Naive thymus-derived CD4-positive, alpha-beta T cell (primary cell): ENCODE measurements around the gene PIGL. TPM values are rescaled to one million over a fixed set of nuclear protein-coding genes. Genes with fewer than 3 reads are reported as not detected.
A peak's percentile ranks its signal among the peaks of the same experiment; 100 is the strongest.
"Not testable (repeated sequence)": the region's sequence is repeated elsewhere in the genome, so short reads cannot be mapped to it uniquely, and the experiment has no call there.

Experiments used
- ATAC-seq: fragments of 150-1000 bp; cut with Tn5 transposase; 2 replicates; pipeline ENCODE4 v1.10.0; 2021; ENCODE audit warnings: mild to moderate bottlenecking, moderate library complexity
- CTCF ChIA-PET: fragments of 350-600 bp; sonication (Branson Sonifier 250); formaldehyde crosslinking; loops from one replicate; lab custom pipeline; 2021; ENCODE audit warnings: antibody characterized with exemption; lab: Charles Lee
- POLR2A ChIA-PET: fragments of 350-600 bp; sonication (Branson Sonifier 250); formaldehyde crosslinking; loops from one replicate; lab custom pipeline; 2021; ENCODE audit warnings: antibody characterized with exemption, inconsistent platforms; lab: Charles Lee
- DNase-seq, 9 donors: peaks; one replicate each; pipeline versions ENCODE4 v3.0.0 to v3.0.0-alpha.2; 2020 to 2022; ENCODE audit warnings: mixed read lengths in 1 of 9
- H3K27ac ChIP-seq: one replicate; pipeline ENCODE4 v1.7.0; 2013; ENCODE audit warnings: mild to moderate bottlenecking, low read depth, low read length, moderate library complexity
- H3K27me3 ChIP-seq, 2 donors: one replicate each; pipeline ENCODE4 v1.7.0; 2013; ENCODE audit warnings: low read length in 2 of 2, mild to moderate bottlenecking in 2 of 2, moderate library complexity in 2 of 2; ENCODE audit not compliant: control insufficient read depth in 2 of 2, insufficient read depth in 2 of 2
- H3K36me3 ChIP-seq, 3 experiments: 1 replicate in 2 of 3; 2 replicates in 1 of 3; pipeline ENCODE4 v1.7.0; 2013; ENCODE audit warnings: low read length in 3 of 3, mild to moderate bottlenecking in 3 of 3, moderate library complexity in 1 of 3; ENCODE audit not compliant: insufficient read depth in 3 of 3, control insufficient read depth in 2 of 3
- H3K4me1 ChIP-seq, 2 donors: one replicate each; pipeline ENCODE4 v1.7.0; 2013; ENCODE audit warnings: low read length in 2 of 2, mild to moderate bottlenecking in 2 of 2, moderate library complexity in 1 of 2; ENCODE audit not compliant: control insufficient read depth in 2 of 2, insufficient read depth in 2 of 2
- H3K4me3 ChIP-seq: 2 replicates; pipeline ENCODE4 v1.7.0; 2013; ENCODE audit warnings: mild to moderate bottlenecking, low read length
- H3K9me3 ChIP-seq, 3 experiments: 1 replicate in 2 of 3; 2 replicates in 1 of 3; pipeline ENCODE4 v1.7.0; 2013; ENCODE audit warnings: low read length in 3 of 3; ENCODE audit not compliant: control insufficient read depth in 2 of 3
- H3K27ac Mint-ChIP-seq, 9 donors: one replicate each; pipeline ENCODE4 v1.8.0; 2020 to 2022; ENCODE audit warnings: mixed read lengths in 9 of 9, mild to moderate bottlenecking in 8 of 9, moderate library complexity in 5 of 9, inconsistent platforms in 2 of 9
- H3K27me3 Mint-ChIP-seq, 5 donors: one replicate each; pipeline ENCODE4 v1.8.0; 2021 to 2022; ENCODE audit warnings: mixed read lengths in 5 of 5, mild to moderate bottlenecking in 1 of 5
- H3K36me3 Mint-ChIP-seq, 5 donors: one replicate each; pipeline ENCODE4 v1.8.0; 2020 to 2022; ENCODE audit warnings: mixed read lengths in 5 of 5, mild to moderate bottlenecking in 3 of 5, inconsistent platforms in 1 of 5
- H3K4me1 Mint-ChIP-seq, 7 donors: one replicate each; pipeline ENCODE4 v1.8.0; 2020 to 2022; ENCODE audit warnings: mixed read lengths in 7 of 7, mild to moderate bottlenecking in 3 of 7, inconsistent platforms in 1 of 7
- H3K4me3 Mint-ChIP-seq, 10 donors: one replicate each; pipeline ENCODE4 v1.8.0; 2020 to 2022; ENCODE audit warnings: mild to moderate bottlenecking in 10 of 10, mixed read lengths in 10 of 10, moderate library complexity in 6 of 10, inconsistent platforms in 2 of 10
- H3K9me3 Mint-ChIP-seq, 11 donors: one replicate each; pipeline ENCODE4 v1.8.0; 2020 to 2022; ENCODE audit warnings: mixed read lengths in 11 of 11, mild to moderate bottlenecking in 4 of 11, inconsistent platforms in 1 of 11, moderate library complexity in 1 of 11
- intact Hi-C, 2 donors: fragments of 100-400 bp; cut with micrococcal nuclease; formaldehyde crosslinking; loops; one replicate each; pipeline ENCODE4 v1.15.1; 2023
- polyA plus RNA-seq, 2 donors: library from polyadenylated mRNA; unstranded; fragments of 300-500 nt; fragmentation: Illumina TruSeq; gene quantifications; one replicate each; pipeline ENCODE4 v1.2.3, GENCODE V29; 2021
- total RNA-seq, 6 experiments: library from RNA in 5 of 6; stranded (reverse) in 5 of 6; gene quantifications; 1 replicate in 5 of 6; 2 replicates in 1 of 6; pipeline ENCODE4 v1.2.3 and lab custom pipeline; 2021 to 2026

Gene PIGL
- total and polyA plus RNA-seq, 7 experiments from 2014 or later, result 12.3 to 82.5 (median 73.2) TPM

DNA sequence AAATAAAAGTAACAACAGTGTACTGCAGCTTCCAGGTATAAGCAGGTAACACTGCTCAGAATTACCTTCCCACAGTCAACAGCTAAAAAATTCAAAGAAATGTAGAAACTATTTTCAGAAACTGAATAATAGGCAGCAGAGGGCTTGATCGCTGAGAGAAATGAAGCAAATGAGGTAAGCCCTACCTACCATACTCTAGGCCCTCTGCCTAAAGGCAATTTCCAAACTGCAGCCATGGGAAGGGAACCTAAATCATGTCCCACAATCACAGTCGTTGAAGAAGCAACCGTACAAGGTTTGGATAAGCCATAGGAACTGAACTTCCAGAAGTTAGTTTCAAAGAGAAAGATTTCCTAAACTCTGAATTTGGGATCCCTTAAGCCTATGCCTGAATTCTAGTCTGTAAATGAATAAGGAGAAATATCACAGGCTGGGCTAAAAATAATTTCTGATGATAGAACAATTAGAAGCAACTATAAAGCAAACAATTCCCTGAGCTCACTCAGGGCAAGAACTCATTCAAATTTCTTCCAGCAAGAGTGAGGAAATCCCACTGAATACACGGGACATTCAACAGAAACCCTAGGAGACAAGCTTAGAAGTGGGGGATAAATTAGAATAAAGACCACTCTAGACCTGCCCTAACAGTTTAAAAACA is 26.2 kb upstream of the PIGL start:
- H3K4me3 ChIP-seq, result no peak overlapping the region
- intact Hi-C loops, result no loop called here
- ATAC-seq (no peak), DNase-seq (no peak)
- H3K36me3 ChIP-seq, result peaks cover 0 to 26% (median 5%) of the 10 kb centered on the region in 3 experiments
- no peaks in the 10 kb centered on the region for H3K27me3 ChIP-seq
- peaks cover 20 to 55% (median 43%) of the 10 kb centered on the region in 7 donors for H3K4me1 Mint-ChIP-seq
- H3K27me3 Mint-ChIP-seq, result no peaks in the 10 kb centered on the region
- no peak overlapping the region for H3K27ac ChIP-seq
- no peaks in the 10 kb centered on the region for H3K9me3 Mint-ChIP-seq
- H3K4me3 Mint-ChIP-seq, result no peak overlapping the region
- ChIA-PET POLR2A (interaction anchor here (0.6 kb wide), 2 partner anchors 8 to 80 kb away, joined by 3 read pairs; no protein-coding TSS in a partner anchor), CTCF (interaction anchor here (0.6 kb wide), 1 partner anchor 60 kb away, joined by 3 read pairs; no protein-coding TSS in a partner anchor)
- no peaks in the 10 kb centered on the region for H3K9me3 ChIP-seq
- peaks cover 4 to 46% (median 27%) of the 10 kb centered on the region in 5 donors for H3K36me3 Mint-ChIP-seq
- H3K4me1 ChIP-seq, result no peaks in the 10 kb centered on the region
- peak overlapping the region in 4 of 9 donors; percentile 15 to 45 (median 38) for H3K27ac Mint-ChIP-seq

DNA sequence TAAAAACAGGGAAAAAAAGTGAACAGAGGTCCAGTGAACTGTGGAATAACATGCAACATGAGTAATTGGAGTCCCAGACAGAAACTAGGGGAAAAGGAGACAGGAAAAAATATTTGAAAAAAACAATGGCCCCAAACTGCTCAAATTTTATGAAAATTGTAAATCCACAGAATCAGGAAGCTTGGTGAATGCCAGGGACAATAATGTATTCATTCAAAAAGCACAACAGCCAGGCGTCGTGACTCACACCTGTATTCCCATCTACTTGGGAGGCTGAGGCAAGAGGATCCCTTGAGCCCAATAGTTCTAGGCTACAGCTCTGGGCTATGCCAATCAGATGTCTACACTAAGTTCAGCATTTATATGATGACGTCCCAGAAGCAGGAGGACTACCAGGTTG is 25.4 kb upstream of the PIGL start:
- intact Hi-C loops, result no loop called here
- ATAC-seq (no peak), DNase-seq (no peak)
- Mint-ChIP-seq H3K27me3 (no peaks in the 10 kb centered on the region), H3K36me3 (peaks cover 4 to 44% (median 25%) of the 10 kb centered on the region in 5 donors), H3K4me1 (peaks cover 20 to 52% (median 42%) of the 10 kb centered on the region in 7 donors), H3K4me3 (no peak overlapping the region), H3K27ac (peak overlapping the region in 3 of 9 donors; percentile 15 to 45 (median 36)), H3K9me3 (no peaks in the 10 kb centered on the region)
- ChIA-PET CTCF (no interaction called here), POLR2A (interaction anchor here (0.6 kb wide), 1 partner anchor 81 kb away, joined by 3 read pairs; no protein-coding TSS in a partner anchor)
- no peak overlapping the region for H3K4me3 ChIP-seq
- H3K27ac ChIP-seq, result no peak overlapping the region
- no peaks in the 10 kb centered on the region for H3K27me3 ChIP-seq
- no peaks in the 10 kb centered on the region for H3K9me3 ChIP-seq
- no peaks in the 10 kb centered on the region for H3K4me1 ChIP-seq
- H3K36me3 ChIP-seq, result peaks cover 0 to 21% (median 5%) of the 10 kb centered on the region in 3 experiments

DNA sequence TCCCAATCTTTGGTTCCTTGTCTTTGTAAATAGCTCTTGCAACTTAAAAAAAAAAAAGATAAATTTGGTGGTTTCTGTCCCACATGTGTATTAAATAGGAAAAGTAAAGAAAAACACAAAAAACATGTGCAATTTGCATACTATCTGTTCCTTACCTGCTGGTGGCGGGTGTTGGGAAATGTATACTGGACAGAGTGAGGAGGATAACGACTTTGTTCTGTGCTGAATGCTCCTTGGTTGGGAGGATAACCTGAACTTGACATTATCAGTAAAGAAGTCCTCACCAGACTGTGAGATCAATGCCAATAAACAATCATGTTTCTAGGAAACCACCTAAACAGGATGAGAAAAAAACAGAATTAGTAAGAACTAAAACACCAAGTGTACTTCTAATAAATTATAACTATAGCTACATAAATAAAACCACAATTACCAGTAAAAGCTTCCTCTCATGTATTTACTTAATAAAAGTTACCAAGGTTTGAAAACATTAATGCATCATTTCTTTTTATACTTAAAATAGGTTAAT is 22.6 kb upstream of the PIGL start:
- H3K4me1 ChIP-seq, H3K4me3 ChIP-seq, DNase-seq, POLR2A ChIA-PET, H3K27me3 ChIP-seq, CTCF ChIA-PET, H3K9me3 Mint-ChIP-seq, intact Hi-C loops, H3K27me3 Mint-ChIP-seq, ATAC-seq, H3K9me3 ChIP-seq, H3K27ac ChIP-seq: not testable (repeated sequence)
- H3K36me3 ChIP-seq, result peaks cover 0 to 25% (median 5%) of the 10 kb centered on the region in 3 experiments
- peak overlapping the region in 1 of 10 donors; percentile 4 for H3K4me3 Mint-ChIP-seq
- H3K27ac Mint-ChIP-seq, result peak overlapping the region in 6 of 9 donors; percentile 10 to 73 (median 47)
- peaks cover 27 to 56% (median 41%) of the 10 kb centered on the region in 7 donors for H3K4me1 Mint-ChIP-seq
- H3K36me3 Mint-ChIP-seq, result peaks cover 4 to 50% (median 23%) of the 10 kb centered on the region in 5 donors

DNA sequence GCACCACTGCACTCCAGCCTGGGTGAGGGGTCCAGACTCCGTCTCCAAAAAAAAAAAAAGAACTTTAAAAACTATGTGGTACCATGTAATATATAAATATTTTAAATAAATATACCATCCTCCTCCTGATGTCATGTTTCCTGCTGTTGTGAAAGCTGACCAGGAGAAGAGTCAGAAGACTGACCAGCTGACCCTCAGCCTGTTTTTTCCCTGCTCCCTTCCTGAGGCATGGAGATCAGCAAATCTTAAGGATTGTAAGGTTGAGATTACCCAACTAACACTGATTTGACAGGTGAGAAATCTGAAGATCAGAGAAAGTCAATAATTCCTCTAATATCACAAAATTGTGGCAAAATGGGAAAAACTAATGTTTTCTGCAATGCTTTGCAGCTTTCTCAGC is 19.7 kb upstream of the PIGL start:
- no peaks in the 10 kb centered on the region for H3K27me3 Mint-ChIP-seq
- intact Hi-C loops, result no loop called here

DNA sequence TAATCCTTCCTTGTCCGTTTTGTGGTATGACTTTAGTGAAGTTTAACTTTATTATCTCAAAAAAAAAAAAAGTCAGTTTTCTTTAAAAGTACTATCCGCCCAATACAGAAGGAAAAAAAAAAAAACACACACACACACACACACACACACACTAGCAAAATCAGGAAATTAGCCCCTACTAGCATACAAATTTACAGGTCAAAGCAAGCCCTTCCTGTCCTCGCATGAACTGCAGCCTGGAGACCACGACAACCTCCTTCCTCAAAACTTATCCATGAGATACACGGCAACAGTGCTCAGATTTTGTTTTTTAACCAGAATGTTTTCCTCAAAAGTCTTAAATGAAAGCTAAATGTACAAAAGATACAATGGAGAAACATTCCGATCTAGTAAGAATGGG is 17.9 kb upstream of the PIGL start:
- ChIA-PET POLR2A (interaction anchor here (0.6 to 0.8 kb wide), 2 partner anchors 9 to 17 kb away, joined by 3 read pairs; partner anchors contain the start of gene NCOR1), CTCF (interaction anchor here (0.6 kb wide), 1 partner anchor 258 kb away, joined by 3 read pairs; no protein-coding TSS in a partner anchor)
- Histone ChIP-seq H3K27me3 (no peaks in the 10 kb centered on the region), H3K27ac (no peak overlapping the region), H3K4me1 (peaks cover 0 to 4% of the 10 kb centered on the region in 2 donors), H3K36me3 (peaks cover 0 to 4% (median 0%) of the 10 kb centered on the region in 3 experiments), H3K4me3 (no peak overlapping the region), H3K9me3 (no peaks in the 10 kb centered on the region)
- peak overlapping the region in 9 of 10 donors; percentile 1 to 66 (median 40) for H3K4me3 Mint-ChIP-seq
- DNase-seq (no peak), ATAC-seq (no peak)
- peak overlapping the region in 8 of 9 donors; percentile 23 to 75 (median 66) for H3K27ac Mint-ChIP-seq
- no peaks in the 10 kb centered on the region for H3K27me3 Mint-ChIP-seq
- H3K4me1 Mint-ChIP-seq, result peaks cover 27 to 75% (median 57%) of the 10 kb centered on the region in 7 donors
- intact Hi-C loops, result loop anchor here in 1 of 2 donors (2.0 kb wide), 1 partner anchor 16 kb away; the partner anchor contains the start of gene NCOR1
- H3K9me3 Mint-ChIP-seq, result no peaks in the 10 kb centered on the region
- H3K36me3 Mint-ChIP-seq, result peaks cover 0 to 16% (median 11%) of the 10 kb centered on the region in 5 donors

More for the DNA sequence above, 19.7 kb upstream of the PIGL start:
- no peak overlapping the region for H3K27ac ChIP-seq
- POLR2A ChIA-PET, result no interaction called here
- H3K9me3 ChIP-seq, result no peaks in the 10 kb centered on the region
- CTCF ChIA-PET, result no interaction called here
- H3K4me3 Mint-ChIP-seq, result no peak overlapping the region
- no peak for DNase-seq
- H3K9me3 Mint-ChIP-seq, result no peaks in the 10 kb centered on the region
- H3K27ac Mint-ChIP-seq, result peak overlapping the region in 1 of 9 donors; percentile 43
- no peak for ATAC-seq
- peaks cover 0 to 4% of the 10 kb centered on the region in 2 donors for H3K4me1 ChIP-seq
- no peak overlapping the region for H3K4me3 ChIP-seq
- H3K4me1 Mint-ChIP-seq, result peaks cover 24 to 67% (median 44%) of the 10 kb centered on the region in 7 donors
- H3K27me3 ChIP-seq, result no peaks in the 10 kb centered on the region
- peaks cover 0 to 6% (median 0%) of the 10 kb centered on the region in 3 experiments for H3K36me3 ChIP-seq
- peaks cover 4 to 31% (median 20%) of the 10 kb centered on the region in 5 donors for H3K36me3 Mint-ChIP-seq

DNA sequence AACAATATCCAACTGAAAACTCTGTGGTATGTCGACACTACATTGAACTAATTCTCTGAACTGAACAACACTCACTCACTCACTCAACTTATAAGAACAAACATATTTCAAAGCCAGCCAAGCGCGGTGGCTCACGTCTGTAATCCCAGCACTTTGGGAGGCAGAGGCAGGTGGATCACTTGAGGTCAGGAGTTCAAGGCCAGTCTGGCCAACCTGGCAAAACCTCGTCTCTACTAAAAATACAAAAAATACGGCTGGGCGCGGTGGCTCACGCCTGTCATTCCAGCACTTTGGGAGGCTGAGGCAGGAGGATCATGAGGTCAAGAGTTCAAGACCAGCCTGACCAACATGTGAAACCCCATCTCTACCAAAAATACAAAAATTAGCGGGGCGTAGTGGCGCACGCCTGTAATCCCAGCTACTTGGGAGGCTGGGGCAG is 15.3 kb upstream of the PIGL start:
- ATAC-seq, H3K9me3 ChIP-seq, H3K27ac ChIP-seq, H3K9me3 Mint-ChIP-seq, H3K4me3 ChIP-seq, H3K27me3 Mint-ChIP-seq, H3K27me3 ChIP-seq, intact Hi-C loops, H3K4me1 ChIP-seq, DNase-seq, H3K36me3 ChIP-seq, POLR2A ChIA-PET, CTCF ChIA-PET: not testable (repeated sequence)
- H3K36me3 Mint-ChIP-seq, result peaks cover 0 to 13% (median 8%) of the 10 kb centered on the region in 5 donors
- peak overlapping the region in 4 of 9 donors; percentile 10 to 86 (median 74) for H3K27ac Mint-ChIP-seq
- peaks cover 34 to 84% (median 68%) of the 10 kb centered on the region in 7 donors for H3K4me1 Mint-ChIP-seq
- peak overlapping the region in 6 of 10 donors; percentile 4 to 63 (median 38) for H3K4me3 Mint-ChIP-seq
